Dermis lymphatic vessel endothelial cell (primary cell): ENCODE data around the gene YIPF7. TPM values are rescaled to one million over a fixed set of nuclear protein-coding genes. Genes with fewer than 3 reads are reported as not detected.

ENCODE experiments used
- total RNA-seq: library from RNA; depleted of rRNA; stranded (reverse); fragments of >200 nt; gene quantifications from 2 replicates; pipeline ENCODE4 v1.2.1, GENCODE V29; 2014

YIPF7 gene
- 0.09 TPM in 1 of 2 replicates, not detected in the other for total RNA-seq

GRCh38 chr4:44651425-44651824, at the start of gene YIPF7:
Gene YIPF7 (minus strand): TSS chr4:44651625. CDS start chr4:44650100, 1,525 bp downstream.

DNA sequence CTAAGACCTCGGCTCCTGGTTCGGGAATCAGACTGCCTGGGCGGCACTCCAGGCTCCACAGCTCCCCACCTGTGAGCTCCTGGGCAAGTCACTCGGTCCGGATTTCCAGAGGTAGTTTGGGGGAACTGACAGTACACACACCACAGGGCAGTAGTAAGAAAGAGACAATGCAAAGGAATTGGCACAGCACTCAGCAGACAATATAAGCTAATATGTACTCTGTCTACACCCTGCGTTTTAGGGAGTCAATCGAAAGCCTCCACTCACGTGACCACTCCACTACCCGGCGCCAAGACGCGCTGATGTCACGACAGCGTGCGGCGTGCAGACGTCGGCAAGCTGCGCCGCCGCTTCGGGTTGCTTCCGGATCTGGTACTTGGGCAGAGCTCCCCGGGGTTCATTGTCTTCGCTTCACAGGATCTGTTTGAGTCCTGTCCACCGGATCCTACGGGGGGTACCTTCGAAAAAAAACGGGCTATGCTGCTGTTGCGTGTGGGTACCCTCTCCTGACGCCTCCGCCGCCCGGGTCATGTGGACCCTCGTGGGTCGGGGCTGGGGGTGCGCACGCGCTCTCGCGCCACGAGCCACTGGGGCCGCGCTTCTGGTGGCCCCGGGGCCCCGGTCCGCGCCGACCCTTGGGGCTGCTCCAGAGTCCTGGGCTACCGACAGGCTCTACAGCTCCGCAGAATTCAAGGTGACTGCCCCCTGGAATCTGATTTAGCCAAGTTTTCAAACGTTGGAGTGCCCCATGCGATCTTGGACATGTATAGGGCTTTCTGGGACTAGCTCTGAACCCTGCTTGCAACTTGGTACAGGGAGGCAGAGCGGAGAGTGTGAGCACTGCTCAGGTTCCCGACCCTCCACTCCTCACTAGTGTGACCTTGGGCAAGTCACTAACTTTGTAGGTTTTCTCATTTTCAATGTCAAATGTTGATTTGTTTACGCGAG, 26.9 kb upstream of the YIPF7 start, which contains the start of gene GUF1:
TSS of gene GUF1 (plus strand) at position 327 of the 948 bp plus-strand sequence. CDS start at position 530, 203 bp downstream.

Other genes with a start within 250 kb of the YIPF7 start
- 0.09 and 0.65 TPM in 2 replicates for gene KCTD8, start 202.8 kb downstream of the YIPF7 start, total RNA-seq
- 6.2 and 10.5 TPM in 2 replicates for gene GUF1, start 26.8 kb upstream of the YIPF7 start, total RNA-seq
- gene GNPDA2, start 74.9 kb upstream of the YIPF7 start, total RNA-seq, result 19.0 and 23.8 TPM in 2 replicates